DND-41 (cell line): ENCODE results near the gene CHRNE.

Source experiments
- EZH2 ChIP-seq: IDR thresholded peaks from 3 replicates; pipeline ENCODE4 v1.6.1; 2012; ENCODE audit warnings: borderline replicate concordance, low read depth, mild to moderate bottlenecking, moderate library complexity, low read length, inconsistent platforms; ENCODE audit not compliant: severe bottlenecking
- TF ChIP-seq, protein P1 (sequence below): IDR thresholded peaks from 2 replicates; pipeline ENCODE4 v1.5.1; 2012; ENCODE audit warnings: borderline replicate concordance, low read length, moderate library complexity, mild to moderate bottlenecking; ENCODE audit not compliant: poor library complexity, severe bottlenecking; ENCODE audit errors: extremely low read depth

DNA sequence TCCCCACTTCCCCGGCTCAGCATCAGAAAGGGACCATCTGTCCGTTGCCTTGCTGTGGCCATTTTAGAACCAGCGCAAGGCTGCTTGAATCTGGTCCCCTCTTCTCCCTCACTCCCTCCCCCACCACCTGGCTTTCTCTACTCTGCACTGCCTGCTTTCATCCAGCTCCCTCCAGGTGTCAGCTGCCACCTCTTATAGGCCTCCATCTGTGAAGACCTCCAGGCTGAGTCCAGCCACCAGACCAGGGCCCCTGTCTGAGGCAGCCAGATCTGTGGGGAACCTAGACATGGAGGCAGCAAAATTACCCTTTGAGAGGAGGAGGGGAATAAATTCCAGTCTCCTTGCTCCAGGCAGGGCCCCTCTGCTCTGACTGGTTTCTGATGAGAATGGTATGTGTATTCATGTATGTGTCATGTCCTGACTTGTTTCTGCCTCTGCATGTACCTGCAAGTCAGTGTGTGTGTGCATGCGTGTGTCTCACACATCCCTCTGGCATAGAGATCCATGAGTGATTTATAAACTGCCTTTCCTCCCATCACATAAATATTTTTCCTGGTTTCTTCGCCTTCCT, 48.7 kb downstream of the CHRNE start:
- TF ChIP-seq, protein P1, sequence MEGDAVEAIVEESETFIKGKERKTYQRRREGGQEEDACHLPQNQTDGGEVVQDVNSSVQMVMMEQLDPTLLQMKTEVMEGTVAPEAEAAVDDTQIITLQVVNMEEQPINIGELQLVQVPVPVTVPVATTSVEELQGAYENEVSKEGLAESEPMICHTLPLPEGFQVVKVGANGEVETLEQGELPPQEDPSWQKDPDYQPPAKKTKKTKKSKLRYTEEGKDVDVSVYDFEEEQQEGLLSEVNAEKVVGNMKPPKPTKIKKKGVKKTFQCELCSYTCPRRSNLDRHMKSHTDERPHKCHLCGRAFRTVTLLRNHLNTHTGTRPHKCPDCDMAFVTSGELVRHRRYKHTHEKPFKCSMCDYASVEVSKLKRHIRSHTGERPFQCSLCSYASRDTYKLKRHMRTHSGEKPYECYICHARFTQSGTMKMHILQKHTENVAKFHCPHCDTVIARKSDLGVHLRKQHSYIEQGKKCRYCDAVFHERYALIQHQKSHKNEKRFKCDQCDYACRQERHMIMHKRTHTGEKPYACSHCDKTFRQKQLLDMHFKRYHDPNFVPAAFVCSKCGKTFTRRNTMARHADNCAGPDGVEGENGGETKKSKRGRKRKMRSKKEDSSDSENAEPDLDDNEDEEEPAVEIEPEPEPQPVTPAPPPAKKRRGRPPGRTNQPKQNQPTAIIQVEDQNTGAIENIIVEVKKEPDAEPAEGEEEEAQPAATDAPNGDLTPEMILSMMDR: no peak
- no peak for TF ChIP-seq EZH2
